Keratinocyte (primary cell): Measurements from ENCODE around the gene JMJD1C. TPM values are rescaled to one million over a fixed set of nuclear protein-coding genes. Genes with fewer than 3 reads are reported as not detected.

Experiments used
- DNase-seq: peaks from one replicate; pipeline ENCODE4 v3.0.0-alpha.2; 2011; ENCODE audit warnings: low read depth, missing footprints, low spot score
- FAIRE-seq: peaks from 2 replicates; lab custom pipeline; 2011; peaks lifted over from hg19 to GRCh38; lab: Jason Lieb, UNC
- H2AFZ ChIP-seq: 2 replicates; pipeline ENCODE4 v1.6.0; 2012; ENCODE audit warnings: low read length, control low read depth, inconsistent platforms; ENCODE audit not compliant: control insufficient read depth
- H3K27ac ChIP-seq: 2 replicates; pipeline ENCODE4 v1.5.1; 2011; ENCODE audit warnings: low read length; ENCODE audit not compliant: control insufficient read depth, insufficient read depth
- H3K27me3 ChIP-seq: 3 replicates; pipeline ENCODE4 v1.6.0; 2011; ENCODE audit warnings: low read length; ENCODE audit not compliant: control insufficient read depth, insufficient read depth; ENCODE audit errors: extremely low read depth
- H3K36me3 ChIP-seq, 2 experiments: 2 replicates in 1 of 2; 3 replicates in 1 of 2; pipeline ENCODE4 v1.5.1; 2011; ENCODE audit warnings: low read length in 2 of 2, mild to moderate bottlenecking in 1 of 2; ENCODE audit not compliant: control insufficient read depth in 2 of 2, insufficient read depth in 2 of 2; ENCODE audit errors: extremely low read depth in 1 of 2
- H3K4me1 ChIP-seq: 3 replicates; pipeline ENCODE4 v1.5.1; 2011; ENCODE audit warnings: low read length; ENCODE audit not compliant: control insufficient read depth, insufficient read depth; ENCODE audit errors: extremely low read depth
- H3K4me2 ChIP-seq: 3 replicates; pipeline ENCODE4 v1.6.0; 2011; ENCODE audit warnings: low read depth, low read length; ENCODE audit not compliant: control insufficient read depth, insufficient read depth; ENCODE audit errors: extremely low read depth
- H3K4me3 ChIP-seq, 3 experiments: fragments of 200-600 bp in 1 of 3; sonication (generic) in 1 of 3; 2 replicates in 2 of 3; 3 replicates in 1 of 3; pipeline ENCODE4 v1.5.1; 2011 to 2016; ENCODE audit warnings: low read length in 3 of 3, mild to moderate bottlenecking in 3 of 3, control low read depth in 2 of 3, inconsistent platforms in 1 of 3, low read depth in 1 of 3, mixed read lengths in 1 of 3, mixed run types in 1 of 3, moderate library complexity in 1 of 3; ENCODE audit not compliant: control insufficient read depth in 2 of 3, insufficient read depth in 2 of 3; ENCODE audit errors: extremely low read depth in 1 of 3
- H3K79me2 ChIP-seq: 2 replicates; pipeline ENCODE4 v1.6.0; 2012; ENCODE audit warnings: low read length; ENCODE audit not compliant: control insufficient read depth, insufficient read depth
- H3K9ac ChIP-seq: 3 replicates; pipeline ENCODE4 v1.6.0; 2011; ENCODE audit warnings: low read length; ENCODE audit not compliant: control insufficient read depth, insufficient read depth; ENCODE audit errors: extremely low read depth
- H3K9me1 ChIP-seq: 3 replicates; pipeline ENCODE4 v1.6.0; 2011; ENCODE audit warnings: low read length; ENCODE audit not compliant: control insufficient read depth, insufficient read depth; ENCODE audit errors: extremely low read depth
- H3K9me3 ChIP-seq: 2 replicates; pipeline ENCODE4 v1.5.1; 2012; ENCODE audit warnings: low read depth, low read length; ENCODE audit not compliant: control insufficient read depth
- H4K20me1 ChIP-seq: 3 replicates; pipeline ENCODE4 v1.6.0; 2011; ENCODE audit warnings: low read length; ENCODE audit not compliant: control insufficient read depth, insufficient read depth; ENCODE audit errors: extremely low read depth
- EZH2 ChIP-seq: IDR thresholded peaks from one replicate; pipeline ENCODE4 v1.6.1; 2012; ENCODE audit warnings: inconsistent platforms, mild to moderate bottlenecking, low read length, moderate library complexity
- dilution Hi-C: fragments of 300-500 bp; cut with MboI; formaldehyde crosslinking; loops from one replicate; pipeline ENCODE4 v1.7.0; 2020; ENCODE audit warnings: low sequenced_read_pairs; ENCODE audit not compliant: extremely low pct_ligation_motif_present
- polyA plus RNA-seq, 5 experiments: library from polyadenylated mRNA; depleted of rRNA in 3 of 5; stranded (reverse) in 3 of 5; stranded (forward) in 1 of 5; unstranded in 1 of 5; fragments of >200 nt; gene quantifications; 1 replicate in 1 of 5; 2 replicates in 3 of 5; 3 replicates in 1 of 5; pipeline versions ENCODE4 v1.2.1 to v1.2.3, GENCODE V29; 2011 to 2012; ENCODE audit warnings: missing spikeins in 2 of 5, low read depth in 1 of 5, low replicate concordance in 1 of 5
- TF ChIP-seq, protein P1 (sequence below), 3 experiments: IDR thresholded peaks in 1 of 3; conservative IDR thresholded peaks in 1 of 3; optimal IDR thresholded peaks in 1 of 3; 2 replicates in 2 of 3; 3 replicates in 1 of 3; pipeline versions ENCODE3 to v1.5.1; 2011; ENCODE audit warnings: low read length in 3 of 3, mild to moderate bottlenecking in 3 of 3, moderate library complexity in 2 of 3, control low read depth in 1 of 3, inconsistent platforms in 1 of 3; ENCODE audit not compliant: insufficient read depth in 2 of 3; ENCODE audit errors: extremely low read depth in 1 of 3

JMJD1C gene
- polyA plus RNA-seq, 1 donor (not counting 4 experiments of a cell fraction or from before 2014, with no cell fraction given), result 38.2 TPM

DNA sequence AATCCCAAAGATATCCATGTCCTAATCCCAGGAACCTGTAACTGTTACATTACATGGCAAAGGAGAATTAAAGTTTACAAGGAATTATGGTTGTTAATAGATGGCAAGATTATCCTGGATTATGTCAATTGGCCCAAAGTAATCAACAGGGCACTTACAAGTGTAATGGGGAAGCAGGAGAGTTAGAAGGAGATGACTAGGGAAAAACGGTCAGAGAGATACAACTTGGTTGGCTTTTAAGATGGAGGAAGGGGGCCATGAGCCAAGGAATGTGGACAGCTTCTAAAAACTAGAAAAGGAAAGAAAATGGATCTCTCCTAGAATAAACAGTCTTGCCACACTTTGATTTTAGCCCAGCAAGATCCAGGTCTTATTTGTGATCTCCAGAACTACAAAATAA lies 3.3 kb downstream of the JMJD1C start:
- Histone ChIP-seq H3K9me3 (no peaks in the 10 kb centered on the region), H3K27me3 (no peaks in the 10 kb centered on the region), H3K9ac (no peak overlapping the region), H2AFZ (no peak overlapping the region), H3K79me2 (peaks cover 88% of the 10 kb centered on the region), H3K27ac (no peak overlapping the region), H3K4me1 (peaks cover 6% of the 10 kb centered on the region), H3K9me1 (no peaks in the 10 kb centered on the region), H3K4me2 (no peak overlapping the region), H3K4me3 (no peak overlapping the region), H4K20me1 (no peaks in the 10 kb centered on the region), H3K36me3 (no peaks in the 10 kb centered on the region)
- TF ChIP-seq EZH2, result no peak
- TF ChIP-seq, protein P1, sequence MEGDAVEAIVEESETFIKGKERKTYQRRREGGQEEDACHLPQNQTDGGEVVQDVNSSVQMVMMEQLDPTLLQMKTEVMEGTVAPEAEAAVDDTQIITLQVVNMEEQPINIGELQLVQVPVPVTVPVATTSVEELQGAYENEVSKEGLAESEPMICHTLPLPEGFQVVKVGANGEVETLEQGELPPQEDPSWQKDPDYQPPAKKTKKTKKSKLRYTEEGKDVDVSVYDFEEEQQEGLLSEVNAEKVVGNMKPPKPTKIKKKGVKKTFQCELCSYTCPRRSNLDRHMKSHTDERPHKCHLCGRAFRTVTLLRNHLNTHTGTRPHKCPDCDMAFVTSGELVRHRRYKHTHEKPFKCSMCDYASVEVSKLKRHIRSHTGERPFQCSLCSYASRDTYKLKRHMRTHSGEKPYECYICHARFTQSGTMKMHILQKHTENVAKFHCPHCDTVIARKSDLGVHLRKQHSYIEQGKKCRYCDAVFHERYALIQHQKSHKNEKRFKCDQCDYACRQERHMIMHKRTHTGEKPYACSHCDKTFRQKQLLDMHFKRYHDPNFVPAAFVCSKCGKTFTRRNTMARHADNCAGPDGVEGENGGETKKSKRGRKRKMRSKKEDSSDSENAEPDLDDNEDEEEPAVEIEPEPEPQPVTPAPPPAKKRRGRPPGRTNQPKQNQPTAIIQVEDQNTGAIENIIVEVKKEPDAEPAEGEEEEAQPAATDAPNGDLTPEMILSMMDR (optimal IDR thresholded peaks at IDR 0.05 in 1 of 3, IDR thresholded peaks at IDR 0.05 in 1 of 3, conservative IDR thresholded peaks at IDR 0.05 in 1 of 3; ENCODE audit: extremely low read depth in 1 of 3, insufficient read depth in 2 of 3, low read length in 3 of 3), result no peak
- dilution Hi-C loops, result no loop called here
- DNase-seq (no peak), FAIRE-seq (no peak)

DNA sequence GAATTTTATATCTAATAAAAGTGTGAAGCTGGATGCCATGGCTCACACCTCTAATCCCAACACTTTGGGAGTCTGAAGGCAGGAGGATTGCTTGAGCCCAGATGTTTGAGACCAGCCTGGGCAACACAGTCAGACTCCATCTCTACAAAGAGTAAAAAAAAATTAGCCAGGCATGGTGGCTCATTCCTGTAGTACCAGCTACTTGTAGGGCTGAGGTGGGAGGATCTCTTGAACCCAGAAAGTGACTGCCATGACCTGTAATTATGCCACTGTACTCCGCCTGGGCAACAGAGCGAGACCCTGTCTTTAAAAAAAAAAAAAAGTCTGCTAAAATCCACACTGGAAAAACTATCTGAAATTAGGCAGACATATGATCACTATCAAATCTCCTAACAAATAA lies 7.6 kb downstream of the JMJD1C start:
- TF ChIP-seq, protein P1 (optimal IDR thresholded peaks at IDR 0.05 in 1 of 3, IDR thresholded peaks at IDR 0.05 in 1 of 3, conservative IDR thresholded peaks at IDR 0.05 in 1 of 3; ENCODE audit: extremely low read depth in 1 of 3, insufficient read depth in 2 of 3, low read length in 3 of 3), result no peak
- TF ChIP-seq EZH2, result no peak
- H4K20me1 ChIP-seq, result no peaks in the 10 kb centered on the region
- H3K27ac ChIP-seq, result no peak overlapping the region

More for the DNA sequence above, 7.6 kb downstream of the JMJD1C start:
- Histone ChIP-seq H3K9ac (no peak overlapping the region), H3K79me2 (peaks cover 82% of the 10 kb centered on the region), H3K9me3 (no peaks in the 10 kb centered on the region), H3K4me3 (no peak overlapping the region), H3K4me2 (no peak overlapping the region), H3K9me1 (no peaks in the 10 kb centered on the region), H3K36me3 (no peaks in the 10 kb centered on the region), H3K4me1 (peaks cover 3% of the 10 kb centered on the region), H3K27me3 (no peaks in the 10 kb centered on the region), H2AFZ (no peak overlapping the region)
- DNase-seq (no peak), FAIRE-seq (no peak)
- dilution Hi-C loops, result no loop called here
